CD8-positive, alpha-beta memory T cell (primary cell): ENCODE data around the gene KRTCAP2. TPM values are rescaled to one million over a fixed set of nuclear protein-coding genes. Genes with fewer than 3 reads are reported as not detected.
"Not testable (repeated sequence)": the region's sequence is repeated elsewhere in the genome, so short reads cannot be mapped to it uniquely, and the experiment has no call there.

ENCODE experiments used
- CTCF ChIA-PET: fragments of 350-600 bp; sonication (Branson Sonifier 250); formaldehyde crosslinking; loops from one replicate; lab custom pipeline; 2021; ENCODE audit warnings: antibody characterized with exemption; lab: Charles Lee
- POLR2A ChIA-PET: fragments of 350-600 bp; sonication (Branson Sonifier 250); formaldehyde crosslinking; loops from one replicate; lab custom pipeline; 2021; ENCODE audit warnings: antibody characterized with exemption; lab: Charles Lee
- DNase-seq, 5 donors: peaks; one replicate each; pipeline versions ENCODE4 v3.0.0 to v3.0.0-alpha.2; 2020 to 2022; ENCODE audit warnings: mixed read lengths in 1 of 5
- H3K27ac ChIP-seq: one replicate; pipeline ENCODE4 v1.7.0; 2013; ENCODE audit warnings: low read depth, mild to moderate bottlenecking, low read length, moderate library complexity
- H3K27me3 ChIP-seq: 2 replicates; pipeline ENCODE4 v1.7.0; 2013; ENCODE audit warnings: low read length, mild to moderate bottlenecking; ENCODE audit not compliant: insufficient read depth, poor library complexity, severe bottlenecking
- H3K36me3 ChIP-seq: 2 replicates; pipeline ENCODE4 v1.7.0; 2013; ENCODE audit warnings: mild to moderate bottlenecking, low read length, moderate library complexity; ENCODE audit not compliant: insufficient read depth
- H3K4me1 ChIP-seq: 2 replicates; pipeline ENCODE4 v1.7.0; 2013; ENCODE audit warnings: mild to moderate bottlenecking, low read length, moderate library complexity; ENCODE audit not compliant: insufficient read depth
- H3K4me3 ChIP-seq: 2 replicates; pipeline ENCODE4 v1.7.0; 2013; ENCODE audit warnings: mild to moderate bottlenecking, low read length
- H3K9me3 ChIP-seq: 2 replicates; pipeline ENCODE4 v1.7.0; 2013; ENCODE audit warnings: mild to moderate bottlenecking, low read length
- H3K27ac Mint-ChIP-seq, 8 donors: one replicate each; pipeline ENCODE4 v1.8.0; 2020 to 2021; ENCODE audit warnings: mixed read lengths in 8 of 8, mild to moderate bottlenecking in 6 of 8, inconsistent platforms in 3 of 8, moderate library complexity in 3 of 8
- H3K27me3 Mint-ChIP-seq, 2 donors: one replicate each; pipeline ENCODE4 v1.8.0; 2020 to 2021; ENCODE audit warnings: mixed read lengths in 2 of 2, mild to moderate bottlenecking in 1 of 2, moderate library complexity in 1 of 2
- H3K36me3 Mint-ChIP-seq, 3 donors: one replicate each; pipeline ENCODE4 v1.8.0; 2020 to 2021; ENCODE audit warnings: mixed read lengths in 3 of 3, inconsistent platforms in 1 of 3, mild to moderate bottlenecking in 1 of 3
- H3K4me1 Mint-ChIP-seq, 3 donors: one replicate each; pipeline ENCODE4 v1.8.0; 2020 to 2021; ENCODE audit warnings: mixed read lengths in 3 of 3, inconsistent platforms in 1 of 3, mild to moderate bottlenecking in 1 of 3
- H3K4me3 Mint-ChIP-seq, 7 donors: one replicate each; pipeline ENCODE4 v1.8.0; 2020 to 2021; ENCODE audit warnings: mixed read lengths in 7 of 7, mild to moderate bottlenecking in 6 of 7, moderate library complexity in 4 of 7, inconsistent platforms in 2 of 7
- H3K9me3 Mint-ChIP-seq, 5 donors: one replicate each; pipeline ENCODE4 v1.8.0; 2020 to 2022; ENCODE audit warnings: mixed read lengths in 5 of 5, mild to moderate bottlenecking in 3 of 5, moderate library complexity in 2 of 5, inconsistent platforms in 1 of 5
- polyA plus RNA-seq: library from polyadenylated mRNA; unstranded; fragments of 300-500 nt; fragmentation: Illumina TruSeq; gene quantifications from one replicate; pipeline ENCODE4 v1.2.3, GENCODE V29; 2021
- total RNA-seq, 2 experiments: library from RNA; stranded (reverse); gene quantifications; one replicate each; pipeline ENCODE4 v1.2.3, GENCODE V29; 2021

KRTCAP2 gene
- total and polyA plus RNA-seq, 3 experiments from 2014 or later: 181 to 576 (median 207) TPM

- not testable (repeated sequence) for H3K9me3 ChIP-seq, H3K27ac ChIP-seq, H3K36me3 ChIP-seq, H3K4me3 ChIP-seq, H3K9me3 Mint-ChIP-seq, H3K4me1 Mint-ChIP-seq, H3K27ac Mint-ChIP-seq, DNase-seq, H3K4me3 Mint-ChIP-seq, H3K27me3 Mint-ChIP-seq, H3K27me3 ChIP-seq, H3K4me1 ChIP-seq, H3K36me3 Mint-ChIP-seq
- CTCF ChIA-PET: interaction anchor here (0.7 kb wide), 1 partner anchor 10 kb away, joined by 3 read pairs; the partner anchor contains the start of gene KRTCAP2
- POLR2A ChIA-PET: interaction anchor here (0.6 to 0.7 kb wide), 2 partner anchors 45 to 64 kb away, joined by 3 read pairs; no protein-coding TSS in a partner anchor
These were observed 10.5 kb downstream of the KRTCAP2 start for GRCh38 chr1:155162631-155163030.

- Mint-ChIP-seq H3K9me3 (no peaks in the 10 kb centered on the region), H3K27me3 (peaks cover 0 to 3% of the 10 kb centered on the region in 2 donors), H3K4me3 (no peak overlapping the region), H3K4me1 (no peaks in the 10 kb centered on the region), H3K27ac (peak overlapping the region in 1 of 8 donors; percentile 80), H3K36me3 (no peaks in the 10 kb centered on the region)
- H3K27ac ChIP-seq: no peak overlapping the region
- H3K9me3 ChIP-seq: no peaks in the 10 kb centered on the region
- no peak overlapping the region for H3K4me3 ChIP-seq
- ChIA-PET CTCF (no interaction called here), POLR2A (no interaction called here)
- no peaks in the 10 kb centered on the region for H3K36me3 ChIP-seq
- no peaks in the 10 kb centered on the region for H3K4me1 ChIP-seq
- H3K27me3 ChIP-seq: no peaks in the 10 kb centered on the region
- no peak for DNase-seq
These were observed 13.0 kb downstream of the KRTCAP2 start for GRCh38 chr1:155160128-155160527.

DNA sequence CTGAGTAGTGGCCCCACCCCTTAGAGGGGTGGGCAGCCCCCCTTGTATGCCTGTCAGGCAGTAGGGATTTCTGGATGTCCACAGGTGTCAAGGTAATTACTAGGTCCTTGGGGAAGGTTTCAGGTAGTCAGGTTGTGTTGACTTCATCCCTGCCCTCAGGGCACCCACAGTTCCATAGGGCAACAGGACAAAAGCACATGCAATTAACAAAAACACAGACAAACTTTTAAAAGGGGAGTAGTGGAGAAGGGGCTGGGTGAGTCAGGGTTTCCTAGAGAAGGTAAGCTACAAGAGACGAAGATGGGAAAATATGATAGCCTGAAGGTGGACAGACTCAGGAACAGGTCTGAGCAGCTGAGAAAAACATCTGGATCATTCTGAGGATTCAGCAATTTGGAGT, 14.1 kb downstream of the KRTCAP2 start:
- Mint-ChIP-seq H3K27ac (peak overlapping the region in 1 of 8 donors; percentile 88), H3K4me3 (no peak overlapping the region), H3K36me3 (no peaks in the 10 kb centered on the region), H3K4me1 (no peaks in the 10 kb centered on the region), H3K9me3 (no peaks in the 10 kb centered on the region), H3K27me3 (peaks cover 0 to 3% of the 10 kb centered on the region in 2 donors)
- Histone ChIP-seq H3K27me3 (no peaks in the 10 kb centered on the region), H3K4me3 (no peak overlapping the region), H3K4me1 (no peaks in the 10 kb centered on the region), H3K9me3 (no peaks in the 10 kb centered on the region), H3K27ac (no peak overlapping the region), H3K36me3 (no peaks in the 10 kb centered on the region)
- ChIA-PET POLR2A (no interaction called here), CTCF (no interaction called here)
- DNase-seq: no peak

- H3K4me3 Mint-ChIP-seq, H3K36me3 Mint-ChIP-seq, H3K9me3 ChIP-seq, H3K4me1 Mint-ChIP-seq, H3K27me3 ChIP-seq, H3K36me3 ChIP-seq, POLR2A ChIA-PET, H3K9me3 Mint-ChIP-seq, H3K4me3 ChIP-seq, H3K27ac Mint-ChIP-seq, CTCF ChIA-PET, H3K27ac ChIP-seq, DNase-seq, H3K4me1 ChIP-seq: not testable (repeated sequence)
- peaks cover 4 to 11% of the 10 kb centered on the region in 2 donors for H3K27me3 Mint-ChIP-seq
These were observed 17.0 kb downstream of the KRTCAP2 start for GRCh38 chr1:155155996-155156643.

DNA sequence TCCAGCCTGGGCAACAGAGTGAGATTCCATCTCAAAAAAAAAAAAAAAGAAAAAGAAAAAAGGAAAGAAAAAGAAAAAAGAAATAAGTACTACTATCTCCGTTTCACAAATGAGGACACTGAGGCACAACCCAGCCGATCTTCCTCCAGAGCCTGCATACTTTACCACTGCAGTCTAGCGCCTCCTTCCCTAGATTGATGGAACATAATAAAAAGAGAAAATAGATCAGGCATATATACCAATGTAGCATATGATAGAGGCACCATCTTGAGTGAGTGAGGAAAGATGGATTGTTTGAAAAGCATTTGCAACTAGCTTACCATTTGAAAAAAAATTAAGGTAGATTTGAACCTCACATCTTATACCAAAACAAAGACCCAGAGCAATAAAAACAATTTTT, 27.6 kb downstream of the KRTCAP2 start:
- peaks cover 2% of the 10 kb centered on the region in 3 donors for H3K4me1 Mint-ChIP-seq
- no peaks in the 10 kb centered on the region for H3K27me3 ChIP-seq
- no peak for DNase-seq
- no peak overlapping the region for H3K4me3 Mint-ChIP-seq
- peaks cover 33 to 43% of the 10 kb centered on the region in 2 donors for H3K27me3 Mint-ChIP-seq
- no peaks in the 10 kb centered on the region for H3K36me3 ChIP-seq
- H3K4me3 ChIP-seq: no peak overlapping the region
- H3K9me3 ChIP-seq: no peaks in the 10 kb centered on the region
- POLR2A ChIA-PET: interaction anchor here (0.7 kb wide), 1 partner anchor 23 kb away, joined by 10 read pairs; no protein-coding TSS in a partner anchor
- H3K4me1 ChIP-seq: peaks cover 2% of the 10 kb centered on the region
- H3K27ac ChIP-seq: no peak overlapping the region
- H3K27ac Mint-ChIP-seq: no peak overlapping the region
- CTCF ChIA-PET: interaction anchor here (0.8 to 1.1 kb wide), 3 partner anchors 10 to 27 kb away, joined by 3 to 5 read pairs (median 4); partner anchors contain the start of genes KRTCAP2 and SLC50A1
- H3K9me3 Mint-ChIP-seq: no peaks in the 10 kb centered on the region
- peaks cover 0 to 1% (median 0%) of the 10 kb centered on the region in 3 donors for H3K36me3 Mint-ChIP-seq

DNA sequence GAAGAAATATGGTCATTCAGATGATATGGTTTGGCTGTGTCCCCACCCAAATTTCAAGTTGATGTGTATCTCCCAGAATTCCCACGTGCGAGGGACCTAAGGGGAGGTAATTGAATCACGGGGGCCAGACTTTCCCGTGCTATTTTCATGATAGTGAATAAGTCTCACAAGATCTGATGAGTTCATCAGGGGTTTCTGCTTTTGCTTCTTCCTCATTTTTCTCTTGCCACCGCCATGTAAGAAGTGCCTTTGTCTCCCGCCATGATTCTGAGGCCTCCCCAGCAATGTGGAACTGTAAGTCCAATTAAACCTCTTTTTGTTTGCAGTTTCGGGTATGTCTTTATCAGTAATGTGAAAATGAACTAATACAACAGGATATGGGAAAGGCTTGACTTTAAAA, 31.4 kb downstream of the KRTCAP2 start:
- Mint-ChIP-seq H3K9me3 (no peaks in the 10 kb centered on the region), H3K27me3 (peaks cover 9 to 19% of the 10 kb centered on the region in 2 donors), H3K27ac (peak overlapping the region in 2 of 8 donors; percentile 2 to 30), H3K4me3 (peak overlapping the region in 5 of 7 donors; percentile 16 to 80 (median 44)), H3K4me1 (peaks cover 26 to 37% (median 35%) of the 10 kb centered on the region in 3 donors), H3K36me3 (peaks cover 0 to 10% (median 3%) of the 10 kb centered on the region in 3 donors)
- DNase-seq: no peak
- Histone ChIP-seq H3K27me3 (no peaks in the 10 kb centered on the region), H3K4me1 (peaks cover 16% of the 10 kb centered on the region), H3K9me3 (no peaks in the 10 kb centered on the region), H3K27ac (no peak overlapping the region), H3K4me3 (no peak overlapping the region), H3K36me3 (no peaks in the 10 kb centered on the region)
- ChIA-PET CTCF (interaction anchor here (2.1 kb wide), 2 partner anchors 31 to 50 kb away, joined by 9 to 16 read pairs; partner anchors contain the start of gene KRTCAP2), POLR2A (no interaction called here)

DNA sequence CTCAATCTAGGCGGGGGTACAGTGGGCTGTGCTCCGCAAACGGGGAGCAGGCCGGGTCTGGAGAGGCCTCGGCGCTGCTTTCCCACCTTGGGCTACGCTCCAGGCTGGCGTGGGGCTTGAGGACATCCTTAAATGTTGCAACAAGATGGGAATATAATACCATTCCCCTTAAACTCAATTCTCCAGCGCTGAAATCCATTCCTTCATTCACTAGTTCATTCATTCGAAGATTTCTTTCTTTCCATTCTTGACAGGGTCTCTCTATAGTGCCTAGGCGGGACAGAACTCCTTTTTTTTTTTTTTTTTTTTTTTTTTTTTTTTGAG, 32.5 kb downstream of the KRTCAP2 start:
- Histone ChIP-seq H3K9me3 (no peaks in the 10 kb centered on the region), H3K4me1 (peaks cover 18% of the 10 kb centered on the region), H3K27me3 (no peaks in the 10 kb centered on the region), H3K4me3 (peak overlapping the region; percentile 90), H3K27ac (no peak overlapping the region), H3K36me3 (no peaks in the 10 kb centered on the region)
- Mint-ChIP-seq H3K27ac (peak overlapping the region; percentile 82 to 98 (median 94)), H3K4me1 (peaks cover 30 to 42% (median 41%) of the 10 kb centered on the region in 3 donors), H3K9me3 (no peaks in the 10 kb centered on the region), H3K4me3 (peak overlapping the region; percentile 89 to 100 (median 98)), H3K36me3 (peaks cover 0 to 15% (median 3%) of the 10 kb centered on the region in 3 donors), H3K27me3 (peaks cover 8 to 11% of the 10 kb centered on the region in 2 donors)
- CTCF ChIA-PET: interaction anchor here (1.4 to 1.5 kb wide), 4 partner anchors 9 to 56 kb away, joined by 3 to 5 read pairs (median 4); partner anchors contain the start of gene KRTCAP2
- POLR2A ChIA-PET: no interaction called here
- no peak for DNase-seq

DNA sequence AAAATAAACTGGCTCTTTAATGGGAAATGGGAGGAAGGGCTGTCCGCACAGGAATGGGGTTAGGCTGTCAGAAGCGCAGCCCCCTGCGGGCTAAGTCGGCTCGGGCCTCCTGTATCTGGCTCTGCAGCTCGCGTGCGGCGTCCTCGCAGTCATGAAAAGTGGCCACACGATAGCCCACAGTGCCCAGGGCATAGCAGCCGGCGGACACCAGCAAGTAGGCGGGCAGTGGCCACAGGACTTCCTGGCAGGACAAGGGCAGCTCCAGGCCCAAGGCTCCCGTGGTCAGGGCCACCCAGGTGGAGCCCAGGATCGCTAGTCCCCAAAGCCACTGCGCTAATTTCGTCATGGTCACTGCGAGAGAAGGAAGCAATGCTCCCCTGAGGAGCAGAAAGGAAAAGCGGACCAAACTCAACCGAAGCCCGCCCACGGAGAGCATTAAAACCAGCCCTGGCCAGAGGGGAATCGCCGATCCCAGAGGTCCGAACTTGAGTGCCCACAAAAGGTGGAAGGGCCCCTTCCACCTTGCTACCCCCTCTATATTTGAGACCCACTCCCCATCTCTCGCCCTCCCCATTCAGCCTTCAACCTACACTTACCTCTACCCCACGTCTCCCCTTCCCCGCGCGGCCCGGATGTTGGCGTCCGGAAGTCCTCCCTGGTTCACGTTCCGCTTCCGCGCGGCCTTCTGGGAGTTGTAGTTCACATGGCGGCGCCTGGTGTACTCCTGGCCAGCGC, 33.0 kb downstream of the KRTCAP2 start, which contains the start of gene DPM3:
DPM3 (minus strand) TSS at position 637 of the 735 bp plus-strand sequence; CDS start at position 346, 291 bp downstream.
- H3K27ac ChIP-seq: peak within 1 kb of the TSS; percentile 82
- no peaks in the 10 kb centered on the region for H3K27me3 ChIP-seq
- Mint-ChIP-seq H3K9me3 (no peaks in the 10 kb centered on the region), H3K36me3 (peaks cover 0 to 20% (median 3%) of the 10 kb centered on the region in 3 donors), H3K4me1 (peaks cover 36 to 48% (median 47%) of the 10 kb centered on the region in 3 donors), H3K4me3 (peak within 1 kb of the TSS; percentile 89 to 100 (median 98)), H3K27ac (peak within 1 kb of the TSS; percentile 82 to 98 (median 94)), H3K27me3 (peaks cover 6 to 7% of the 10 kb centered on the region in 2 donors)
- CTCF ChIA-PET: interaction anchor here (1.4 to 1.5 kb wide), 4 partner anchors 8 to 55 kb away, joined by 3 to 5 read pairs (median 4); partner anchors contain the start of gene KRTCAP2
- no peaks in the 10 kb centered on the region for H3K36me3 ChIP-seq
- H3K4me1 ChIP-seq: peaks cover 21% of the 10 kb centered on the region
- no peaks in the 10 kb centered on the region for H3K9me3 ChIP-seq
- POLR2A ChIA-PET: no interaction called here
- peak within 1 kb of the TSS; percentile 90 for H3K4me3 ChIP-seq
- peak; percentile 77 to 90 (median 81) for DNase-seq
